Stimulated activated CD4-positive, alpha-beta T cell treated with anti-CD3 and anti-CD28 coated beads, Interleukin-12 subunit alpha, Interleukin-12 subunit beta, amount 100 ng/mL, for 24 hours (primary cell): ENCODE measurements around the gene AFF1.
"Not testable (repeated sequence)": the region's sequence is repeated elsewhere in the genome, so short reads cannot be mapped to it uniquely, and the experiment has no call there.

Experiments
- DNase-seq, 2 experiments: peaks; one replicate each; pipeline ENCODE4 v3.0.0-alpha.2; 2020; ENCODE audit warnings: low read depth in 2 of 2

AFF1 gene

DNA sequence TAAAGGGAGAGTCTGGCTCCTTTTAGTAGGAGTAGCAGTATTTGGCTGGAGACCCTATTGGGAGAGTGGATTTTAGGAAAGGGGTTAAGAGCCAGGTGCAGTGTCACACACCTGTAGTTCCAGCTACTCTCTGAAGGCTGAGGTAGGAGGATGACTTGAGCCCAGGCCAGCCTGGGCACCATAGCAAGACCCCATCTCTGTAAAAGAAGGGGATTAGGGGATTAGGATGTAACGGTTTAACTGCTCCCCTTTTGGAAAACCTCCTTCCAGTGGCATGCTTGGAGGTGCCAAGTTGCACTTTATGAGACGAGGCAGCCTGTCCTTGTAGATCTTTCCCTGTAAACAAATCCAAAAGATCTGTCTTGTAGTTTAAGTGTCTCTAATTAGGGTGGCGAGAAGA lies 145.7 kb downstream of the AFF1 start:
- no peak for DNase-seq

DNA sequence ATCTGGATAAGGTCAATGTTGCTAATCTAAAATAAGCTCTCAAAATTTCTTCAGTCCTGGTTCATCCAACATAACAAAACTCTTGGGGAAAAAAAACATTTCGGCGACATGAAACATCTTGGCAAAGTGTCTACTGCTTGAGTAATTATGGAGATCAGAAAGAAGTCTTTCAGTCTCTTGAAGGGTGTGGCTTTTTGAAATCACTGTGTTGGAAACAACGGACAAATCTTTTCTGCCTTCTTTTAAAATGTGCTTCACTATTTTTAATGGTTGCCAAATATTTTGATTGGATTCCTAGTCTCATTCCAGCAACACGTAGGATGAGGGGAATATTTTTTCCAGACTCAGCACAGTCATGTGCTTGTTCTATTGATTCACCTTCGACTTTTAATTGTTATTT lies 147.0 kb downstream of the AFF1 start:
- no peak for DNase-seq

DNA sequence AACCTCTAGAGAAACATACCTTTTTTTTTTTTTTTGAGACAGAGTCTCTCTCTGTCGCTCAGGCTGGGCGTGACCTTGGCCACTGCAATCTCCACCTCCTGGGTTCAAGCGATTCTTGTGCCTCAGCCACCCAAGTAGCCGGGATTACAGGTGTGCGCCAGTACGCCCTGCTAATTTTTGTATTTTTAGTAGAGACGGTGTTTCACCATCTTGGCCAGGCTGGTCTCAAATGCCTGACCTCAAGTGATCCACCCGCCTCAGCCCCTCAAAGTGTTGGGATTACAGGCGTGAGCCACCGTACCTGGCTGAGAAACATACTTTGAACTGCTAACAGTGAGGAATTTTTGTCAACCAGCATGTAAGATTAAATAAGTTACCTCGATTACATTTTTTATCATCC lies 150.9 kb downstream of the AFF1 start:
- not testable (repeated sequence) for DNase-seq

DNA sequence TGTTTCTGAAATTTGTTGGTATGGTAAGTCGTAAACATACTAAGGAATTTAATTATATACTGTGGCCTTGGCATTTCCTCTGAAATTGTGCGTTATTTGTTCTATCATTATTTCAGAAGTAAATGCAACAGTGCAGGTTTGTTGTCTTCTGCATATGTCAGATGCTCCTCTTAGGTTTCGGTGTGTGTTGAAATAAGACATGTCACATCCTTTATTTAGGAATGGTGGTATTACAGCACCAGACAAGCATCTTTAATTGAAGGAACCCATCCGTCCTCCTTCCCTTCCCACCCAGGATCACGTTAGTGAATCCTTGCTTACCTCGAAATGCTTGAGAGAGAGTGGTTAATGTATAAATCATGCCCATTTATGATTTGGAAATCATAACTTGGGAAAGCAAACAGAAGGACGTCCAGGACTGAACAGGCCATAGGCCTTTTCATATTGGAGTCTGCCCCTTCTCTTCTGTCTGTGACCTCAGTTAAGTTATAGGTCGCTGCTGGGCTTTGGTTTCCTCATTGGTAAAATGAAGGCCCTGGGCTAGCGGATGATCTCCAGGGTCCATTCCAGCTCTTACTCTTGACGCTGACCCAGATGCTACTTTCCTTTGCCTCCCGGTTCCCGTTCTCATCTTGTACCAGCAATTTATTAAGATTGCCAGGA lies 151.5 kb downstream of the AFF1 start:
- no peak for DNase-seq

DNA sequence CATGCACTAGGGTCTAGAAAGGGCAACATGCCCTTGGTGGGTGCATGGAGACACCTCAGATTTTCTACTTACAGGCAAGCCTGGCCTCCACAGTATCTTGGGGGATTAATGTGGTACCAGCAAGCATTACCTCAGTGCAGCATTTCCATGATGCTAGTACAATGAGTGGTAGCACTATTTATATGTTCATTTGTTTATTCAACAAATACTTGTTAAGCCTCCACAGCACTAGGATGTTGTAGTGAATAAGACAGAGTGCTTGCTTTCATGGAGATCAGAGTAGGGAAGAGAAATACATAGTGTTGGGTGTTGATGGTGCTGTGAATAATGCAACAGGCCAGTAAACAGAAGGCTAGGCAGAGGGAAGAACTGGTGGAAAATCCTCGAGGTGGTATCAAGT lies 152.2 kb downstream of the AFF1 start:
- no peak for DNase-seq

DNA sequence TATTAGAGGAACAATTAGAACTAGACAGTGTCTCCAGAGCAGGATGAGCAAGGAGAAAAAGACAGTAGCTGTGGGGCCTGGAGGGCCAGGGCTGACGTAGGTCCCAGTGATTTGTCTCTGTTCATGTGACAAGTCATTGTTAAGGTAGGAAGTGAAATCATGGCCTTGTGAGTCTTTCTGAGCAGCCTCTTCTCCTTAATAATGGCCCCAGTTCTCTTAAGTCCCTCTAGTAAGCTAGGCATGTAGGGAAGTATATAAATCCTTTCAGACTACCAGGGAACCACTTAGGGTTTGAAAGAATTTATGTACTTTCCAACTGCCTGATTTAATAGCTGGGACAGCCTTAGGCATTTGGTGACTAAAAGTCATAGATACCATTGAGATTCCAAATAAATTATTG lies 152.6 kb downstream of the AFF1 start:
- DNase-seq: no peak

DNA sequence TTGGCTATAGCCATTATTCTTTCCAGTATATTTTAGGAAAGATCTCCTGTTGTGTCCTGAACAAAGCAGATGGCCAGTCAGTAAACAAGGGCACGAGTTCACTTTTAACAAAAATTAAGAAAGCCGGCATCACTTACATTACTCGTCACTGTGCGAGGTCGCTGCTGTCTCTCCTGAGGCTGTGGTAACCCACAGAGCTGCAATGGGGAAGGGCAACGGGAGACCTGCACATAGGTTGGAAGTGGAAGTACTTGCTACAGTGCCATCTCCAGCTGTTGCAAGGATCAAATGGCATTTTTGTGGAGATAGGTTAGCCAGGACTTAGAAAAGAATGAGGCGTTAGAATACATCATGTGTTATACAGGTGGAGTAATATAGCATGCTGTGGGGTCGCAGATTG lies 153.4 kb downstream of the AFF1 start:
- DNase-seq: no peak

DNA sequence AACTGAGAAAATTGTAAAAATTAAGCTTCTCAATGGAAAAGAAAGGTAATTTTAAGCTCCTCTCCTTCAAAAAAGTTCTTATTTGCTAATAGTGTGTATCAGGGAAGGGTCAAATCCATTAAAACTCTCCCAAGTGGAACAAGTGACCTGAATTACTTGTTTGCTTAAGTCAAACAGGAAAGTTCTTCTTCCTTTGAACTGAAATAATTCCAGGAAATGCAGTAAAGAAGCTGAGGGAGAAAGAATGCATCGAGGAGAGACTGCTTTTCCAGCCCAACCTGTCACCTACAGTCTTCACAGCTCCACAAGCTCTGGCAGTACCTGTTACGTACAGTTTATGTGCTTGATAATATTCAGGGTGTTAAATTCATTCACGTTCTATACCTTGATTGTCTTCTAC lies 154.6 kb downstream of the AFF1 start:
- no peak for DNase-seq

DNA sequence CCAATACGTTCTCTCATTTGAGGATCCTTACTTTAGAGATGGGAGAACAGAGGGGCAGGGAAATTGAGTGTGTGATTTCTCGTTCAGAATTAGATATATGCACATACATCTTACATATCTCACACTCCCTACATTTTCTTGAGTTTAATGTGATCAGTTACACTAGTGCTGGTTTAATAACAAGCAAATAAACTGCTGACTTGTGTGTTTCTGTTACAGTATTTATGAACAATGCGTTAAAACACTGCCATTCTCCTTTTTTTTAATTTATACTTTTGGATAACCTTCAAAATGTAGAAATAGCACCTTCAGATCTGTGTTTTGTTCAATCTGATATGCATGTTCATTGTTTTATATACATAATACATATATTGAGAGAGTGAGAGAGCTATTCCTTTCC lies 155.5 kb downstream of the AFF1 start:
- no peak for DNase-seq

DNA sequence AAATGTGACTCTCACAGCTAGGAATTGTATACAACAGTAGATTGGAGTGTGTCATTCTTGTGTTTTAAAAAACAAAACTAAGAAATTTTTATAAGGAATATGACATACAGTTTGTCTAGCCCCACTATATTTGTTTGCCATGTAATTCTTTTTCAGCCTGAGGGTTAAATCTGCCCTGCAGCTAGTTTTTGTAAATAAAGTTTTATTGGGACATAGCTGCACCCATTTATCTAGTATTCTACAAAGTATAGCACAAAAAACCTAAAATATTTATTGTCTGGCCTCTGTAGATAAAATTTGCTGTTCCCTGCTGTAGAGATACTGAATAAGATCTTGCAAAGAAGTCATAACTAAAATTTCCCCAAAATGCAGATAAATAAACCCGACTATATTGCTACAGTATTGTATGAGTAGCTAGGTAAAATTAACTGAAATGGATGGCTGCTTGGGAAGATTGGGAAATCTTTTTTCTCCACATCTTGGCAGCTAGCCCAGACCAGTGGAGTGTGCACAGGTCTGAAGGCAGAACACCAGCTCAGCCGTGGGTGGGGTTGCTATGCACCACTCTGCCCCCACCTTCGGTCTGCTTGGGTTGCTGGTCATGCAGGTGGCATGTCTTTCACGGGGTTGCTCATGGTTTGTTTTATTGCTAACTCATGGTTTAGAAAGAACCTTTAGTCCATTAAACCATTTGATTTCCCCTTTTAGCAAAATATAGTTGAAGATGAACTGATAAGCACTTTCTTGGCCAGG lies 157.8 kb downstream of the AFF1 start:
- DNase-seq: no peak

DNA sequence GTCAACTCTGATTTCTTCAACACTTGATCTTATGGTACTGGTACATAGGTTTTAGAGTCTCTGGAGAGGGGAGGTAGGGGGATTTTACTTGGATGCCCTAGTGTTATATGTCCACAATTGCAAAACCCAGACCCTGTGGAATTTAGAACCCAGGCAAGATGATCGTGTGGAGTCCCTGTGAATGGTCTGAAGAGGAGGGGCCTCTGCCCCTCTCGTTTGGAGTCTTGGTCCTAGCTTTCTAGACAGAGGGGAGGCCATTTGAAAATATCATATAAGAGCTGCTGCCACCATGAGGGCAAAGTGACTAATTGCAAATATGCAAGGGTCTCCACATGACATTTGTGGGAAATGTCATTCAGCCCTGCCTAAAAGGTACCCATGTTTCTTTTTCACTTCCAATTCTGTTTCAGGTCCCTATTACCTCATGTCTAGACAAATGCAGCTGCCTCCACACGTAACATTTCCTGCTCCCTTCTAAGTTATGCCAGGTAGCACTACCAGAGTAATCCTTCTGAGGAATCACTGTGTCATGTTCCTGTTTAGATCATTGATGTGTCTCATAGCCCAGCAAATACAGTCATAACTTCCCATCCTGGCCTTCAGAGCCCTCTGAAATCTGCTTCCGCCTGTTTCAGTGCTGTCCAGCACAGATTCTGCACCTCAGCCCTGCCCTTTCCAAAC lies 158.8 kb downstream of the AFF1 start:
- no peak for DNase-seq

DNA sequence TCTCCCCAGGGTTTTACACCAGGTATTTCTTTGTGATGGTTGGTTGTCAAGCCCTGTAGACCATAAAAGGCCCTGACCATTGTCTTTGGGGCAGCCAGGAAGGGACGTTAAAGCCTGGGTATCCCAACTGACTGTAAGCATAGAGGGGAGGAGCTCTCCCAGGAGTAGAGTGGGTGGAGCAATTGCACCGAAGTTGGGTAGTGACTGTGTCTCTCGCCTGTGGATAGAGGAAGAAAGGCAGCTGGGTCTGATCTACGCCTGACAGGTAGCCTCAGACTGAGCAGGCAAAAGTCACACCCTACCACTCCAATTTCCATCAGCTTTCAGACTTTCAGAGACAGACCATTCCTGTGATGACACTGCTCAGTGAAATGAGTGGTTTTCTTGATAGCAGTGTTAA lies 162.3 kb downstream of the AFF1 start:
- DNase-seq: no peak

DNA sequence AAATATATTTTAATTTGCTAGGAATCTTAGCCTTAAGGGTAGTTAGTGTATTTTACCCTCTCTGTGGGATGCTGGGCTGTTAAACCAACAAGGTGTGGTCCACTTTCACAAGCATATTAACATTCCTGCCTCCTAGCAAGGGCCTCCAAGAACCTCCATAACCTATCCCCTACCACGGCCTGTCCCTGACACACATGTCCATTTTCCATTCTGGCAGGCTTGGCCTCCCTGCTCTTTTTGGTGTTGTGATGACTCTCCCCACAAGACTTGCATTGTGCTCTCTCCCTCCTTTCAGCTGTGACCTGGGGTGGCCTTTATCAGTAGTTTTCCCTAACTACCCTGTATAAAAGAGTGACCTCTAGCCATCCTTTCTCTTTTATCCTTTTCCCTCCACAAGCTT lies 165.4 kb downstream of the AFF1 start:
- DNase-seq: no peak

DNA sequence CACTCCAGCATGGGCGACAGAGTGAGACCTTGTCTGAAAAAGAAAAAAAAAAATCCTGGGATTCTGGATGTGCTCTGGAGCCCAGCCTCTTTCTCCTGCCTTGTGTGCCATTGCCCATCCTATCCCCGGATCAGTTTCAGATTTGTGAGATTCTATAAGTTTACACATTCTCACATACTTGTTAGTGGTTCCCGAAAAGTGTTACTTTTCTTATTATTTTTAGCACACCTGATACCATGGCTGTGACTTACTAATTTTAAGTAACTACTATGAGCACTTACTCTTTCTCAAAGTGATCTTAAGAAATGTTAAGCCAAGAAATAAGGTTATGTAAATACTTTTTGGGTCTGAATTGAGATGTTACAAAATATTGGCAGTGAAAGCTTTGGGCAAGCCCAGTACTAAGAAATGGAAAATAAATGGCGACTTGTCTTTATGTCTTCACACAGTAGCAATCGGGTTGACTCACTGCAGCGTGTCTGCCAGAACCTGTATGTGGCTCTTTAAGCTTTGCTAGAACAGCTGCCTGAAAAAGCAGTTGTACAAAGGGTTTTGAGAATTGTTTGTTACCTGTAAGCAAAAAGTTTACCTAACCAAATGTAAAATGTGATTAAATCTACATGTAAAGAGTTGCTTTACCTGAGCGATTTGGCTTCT lies 166.9 kb downstream of the AFF1 start:
- DNase-seq: no peak

DNA sequence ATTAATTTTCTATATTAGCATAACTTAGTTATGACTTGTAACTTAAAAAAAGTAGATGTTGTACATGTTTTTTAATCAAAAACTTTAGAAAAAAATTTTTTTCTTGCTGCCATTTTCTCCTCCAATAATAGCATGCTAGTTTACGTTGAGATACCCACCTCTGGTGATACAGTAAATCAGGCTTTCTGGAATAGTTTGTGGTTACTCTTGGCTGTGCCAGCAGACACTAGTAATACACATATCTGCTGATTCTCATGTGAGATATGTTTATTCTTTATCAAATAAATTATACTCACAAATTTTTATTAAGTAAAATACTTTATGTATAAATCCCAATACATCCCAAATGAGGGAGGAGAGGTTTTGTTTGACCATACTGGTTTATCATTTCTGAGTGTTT lies 168.3 kb downstream of the AFF1 start:
- no peak for DNase-seq

DNA sequence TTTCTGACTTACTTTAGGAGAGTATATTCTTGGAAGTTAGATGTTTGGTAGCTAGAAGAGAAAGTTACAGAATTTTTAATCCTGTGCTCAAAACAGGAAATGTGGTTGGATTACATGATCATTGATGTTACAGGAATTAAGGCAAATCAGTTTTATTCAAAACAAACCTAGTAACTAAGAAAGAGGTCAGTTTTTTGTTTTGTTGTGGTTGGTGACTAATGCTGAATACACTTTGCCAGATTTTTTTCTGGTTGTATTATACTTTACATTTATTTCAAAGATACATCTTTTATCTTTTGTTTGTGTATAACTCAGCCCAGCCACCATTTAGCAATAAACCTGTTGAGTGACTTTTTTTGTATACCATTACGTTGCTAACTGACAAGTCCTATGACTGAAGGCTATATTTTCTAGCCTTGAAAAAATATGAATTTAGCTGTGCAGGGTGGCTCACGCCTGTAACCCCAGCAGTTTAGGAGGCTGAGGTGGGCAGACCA lies 168.9 kb downstream of the AFF1 start:
- DNase-seq: no peak

DNA sequence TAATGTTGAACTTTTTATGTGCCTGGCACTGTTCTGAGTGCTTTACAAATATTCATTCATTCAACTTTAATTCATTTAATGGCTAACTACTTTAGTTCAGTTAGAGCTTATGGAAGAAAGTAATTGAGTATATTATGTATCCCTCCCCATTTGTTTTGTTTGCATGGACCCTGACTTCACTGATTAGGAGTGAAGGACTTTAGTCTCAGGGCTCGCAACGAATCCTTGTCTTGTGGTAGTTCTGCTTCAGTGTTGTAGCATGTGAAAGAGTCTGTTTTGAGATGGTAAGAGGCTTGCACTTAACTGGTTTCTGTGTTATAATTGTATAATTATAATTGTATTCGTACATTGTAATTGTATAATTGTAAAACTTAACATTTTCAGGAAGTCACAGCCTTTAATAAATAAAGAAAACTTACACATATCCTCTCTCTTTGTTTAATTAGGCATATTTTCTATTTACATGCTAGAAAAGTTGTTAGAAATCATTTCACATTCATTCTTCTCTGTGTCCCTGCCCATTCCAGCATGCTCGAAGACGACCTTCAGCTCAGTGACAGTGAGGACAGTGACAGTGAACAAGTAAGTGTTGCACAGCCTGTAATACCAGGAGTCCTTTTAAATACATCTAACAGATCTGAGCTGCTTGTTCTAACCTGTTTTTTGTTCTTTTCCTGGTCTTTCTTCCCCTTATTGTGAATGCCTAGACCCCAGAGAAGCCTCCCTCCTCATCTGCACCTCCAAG lies 170.5 kb downstream of the AFF1 start:
- DNase-seq: no peak

DNA sequence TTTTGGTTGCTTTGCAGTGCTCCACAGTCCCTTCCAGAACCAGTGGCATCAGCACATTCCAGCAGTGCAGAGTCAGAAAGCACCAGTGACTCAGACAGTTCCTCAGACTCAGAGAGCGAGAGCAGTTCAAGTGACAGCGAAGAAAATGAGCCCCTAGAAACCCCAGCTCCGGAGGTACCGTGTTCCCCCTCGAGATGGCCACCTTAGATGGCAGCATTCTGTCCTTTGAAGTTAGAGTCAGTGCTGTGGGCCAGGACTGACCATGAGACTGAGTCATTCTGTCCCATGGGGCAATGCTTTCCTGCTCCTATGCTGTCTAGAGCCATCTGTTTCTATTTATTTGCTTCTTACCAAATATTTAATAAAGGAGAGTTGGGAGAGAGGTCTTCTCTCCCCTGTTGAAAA lies 173.3 kb downstream of the AFF1 start:
- DNase-seq: no peak

DNA sequence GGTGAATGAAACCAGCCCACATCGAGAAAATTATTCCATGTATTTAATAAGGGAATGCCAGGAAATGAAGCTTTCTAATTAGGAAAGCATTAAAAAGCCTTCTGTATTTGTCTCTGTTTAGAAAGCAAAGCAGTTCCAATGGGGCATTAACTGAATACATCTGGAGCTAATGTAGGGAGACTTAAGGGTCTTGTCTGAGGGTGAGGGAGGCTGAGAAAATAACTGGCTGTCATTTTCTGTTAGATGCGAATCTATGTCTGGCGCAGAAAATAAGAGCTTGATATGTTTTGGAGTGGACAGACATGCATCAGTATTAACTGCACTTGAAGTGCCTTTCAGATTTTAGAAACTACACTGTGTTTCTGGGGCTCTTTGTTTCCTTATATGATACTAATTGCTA lies 174.3 kb downstream of the AFF1 start:
- DNase-seq: no peak

DNA sequence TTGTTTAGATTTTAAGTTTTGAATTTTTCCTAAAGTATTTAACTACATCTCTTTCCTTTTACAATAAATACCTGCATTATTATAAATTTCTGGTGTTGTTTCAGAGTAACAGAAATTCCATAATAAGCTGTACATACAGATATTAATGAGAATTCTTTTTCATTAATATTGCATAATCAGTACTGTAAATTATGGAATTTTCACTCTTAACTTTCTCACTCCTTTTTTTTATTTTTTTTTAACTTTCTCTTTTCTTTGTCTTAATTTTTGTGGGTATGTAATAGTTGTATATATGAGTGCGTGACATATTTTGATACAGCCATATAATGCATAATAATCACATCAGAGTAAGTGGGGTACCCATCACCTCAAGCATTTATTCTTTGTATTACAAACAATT lies 175.1 kb downstream of the AFF1 start:
- DNase-seq: no peak

DNA sequence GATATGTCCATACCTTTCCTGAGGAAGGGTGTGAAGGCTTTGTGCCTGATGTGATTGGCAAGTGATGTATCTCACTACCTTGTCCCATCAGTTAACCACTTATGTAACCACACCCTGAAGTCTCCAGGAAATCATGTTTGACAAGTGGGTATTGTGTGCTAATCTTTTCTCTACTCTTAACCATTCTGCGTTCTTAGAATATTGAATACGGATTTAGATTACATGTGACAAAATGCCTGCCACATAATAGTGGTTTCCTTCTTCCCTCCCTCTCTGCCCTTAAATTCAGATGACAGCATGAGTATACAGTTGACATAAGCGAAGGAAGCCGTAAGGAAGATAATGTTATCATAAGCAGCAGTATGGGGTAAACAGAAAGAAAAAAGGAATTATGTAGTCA lies 177.3 kb downstream of the AFF1 start:
- DNase-seq: no peak
